GM12873 (cell line): ENCODE results near the gene ADGRG1.

Experiments used
- TF ChIP-seq, protein P1 (sequence below): IDR thresholded peaks from 2 replicates; pipeline ENCODE4 v1.5.1; 2012; ENCODE audit warnings: low read depth, mild to moderate bottlenecking, moderate library complexity, low read length, control low read depth; ENCODE audit not compliant: insufficient read depth; ENCODE audit errors: missing control alignments

Gene ADGRG1

DNA sequence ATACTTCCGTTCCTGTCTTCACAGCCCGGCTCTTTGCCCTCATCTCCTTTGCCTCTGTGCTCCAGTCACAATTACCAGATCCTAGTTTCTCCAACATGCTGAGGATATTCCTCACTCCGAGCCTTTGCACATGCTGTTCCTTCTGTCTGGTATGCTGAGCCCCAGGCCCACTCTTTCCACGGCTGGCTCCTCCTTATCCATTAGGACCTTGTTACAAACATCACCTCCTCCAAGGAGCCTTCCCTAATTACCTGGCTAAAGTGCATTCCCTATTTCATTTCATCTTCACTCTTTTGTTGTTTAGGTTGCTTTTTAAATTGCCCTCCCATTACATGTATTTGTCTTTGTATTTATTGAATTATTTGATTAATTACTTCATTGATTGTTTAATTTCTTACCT, 14.9 kb upstream of the ADGRG1 start:
- TF ChIP-seq, protein P1, sequence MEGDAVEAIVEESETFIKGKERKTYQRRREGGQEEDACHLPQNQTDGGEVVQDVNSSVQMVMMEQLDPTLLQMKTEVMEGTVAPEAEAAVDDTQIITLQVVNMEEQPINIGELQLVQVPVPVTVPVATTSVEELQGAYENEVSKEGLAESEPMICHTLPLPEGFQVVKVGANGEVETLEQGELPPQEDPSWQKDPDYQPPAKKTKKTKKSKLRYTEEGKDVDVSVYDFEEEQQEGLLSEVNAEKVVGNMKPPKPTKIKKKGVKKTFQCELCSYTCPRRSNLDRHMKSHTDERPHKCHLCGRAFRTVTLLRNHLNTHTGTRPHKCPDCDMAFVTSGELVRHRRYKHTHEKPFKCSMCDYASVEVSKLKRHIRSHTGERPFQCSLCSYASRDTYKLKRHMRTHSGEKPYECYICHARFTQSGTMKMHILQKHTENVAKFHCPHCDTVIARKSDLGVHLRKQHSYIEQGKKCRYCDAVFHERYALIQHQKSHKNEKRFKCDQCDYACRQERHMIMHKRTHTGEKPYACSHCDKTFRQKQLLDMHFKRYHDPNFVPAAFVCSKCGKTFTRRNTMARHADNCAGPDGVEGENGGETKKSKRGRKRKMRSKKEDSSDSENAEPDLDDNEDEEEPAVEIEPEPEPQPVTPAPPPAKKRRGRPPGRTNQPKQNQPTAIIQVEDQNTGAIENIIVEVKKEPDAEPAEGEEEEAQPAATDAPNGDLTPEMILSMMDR: no peak

DNA sequence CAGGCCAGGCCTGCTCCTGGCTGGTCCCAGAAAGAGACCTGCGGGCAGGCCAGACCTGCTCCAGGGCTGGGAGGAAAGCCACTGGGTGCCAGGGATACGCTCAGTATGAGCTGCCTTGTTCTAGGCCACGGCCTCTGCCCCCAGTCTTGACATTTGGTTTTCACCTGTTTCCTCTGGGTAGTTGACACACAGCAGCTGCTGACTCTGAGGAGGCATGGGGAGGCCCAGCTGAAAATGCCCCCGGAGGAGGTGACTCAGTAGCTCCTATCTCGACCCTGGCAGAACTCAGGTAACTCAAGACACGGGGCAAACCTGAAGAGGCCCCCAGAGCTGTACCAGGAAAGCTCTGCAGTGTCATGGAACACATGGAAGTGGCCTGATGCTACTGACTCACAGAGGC, 13.9 kb upstream of the ADGRG1 start:
- TF ChIP-seq, protein P1: no peak

DNA sequence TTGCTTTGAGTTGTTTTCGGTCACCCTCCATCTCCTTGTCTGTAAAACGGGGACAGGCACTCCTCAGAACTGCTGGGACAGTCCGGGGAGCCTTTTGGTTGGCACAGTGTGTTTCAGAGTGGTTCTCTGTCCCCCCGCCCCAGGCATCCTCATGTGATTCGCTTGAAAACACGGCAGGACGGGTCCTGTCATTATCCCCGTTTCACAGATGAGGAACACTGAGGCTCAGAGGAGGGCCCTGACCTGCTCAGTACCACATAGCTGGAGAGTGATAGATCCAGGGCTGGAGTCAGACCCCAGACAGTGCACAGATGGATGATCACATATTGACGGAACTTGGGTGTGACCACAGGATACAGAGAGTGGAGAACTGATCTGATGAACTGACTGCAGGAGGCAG, 13.5 kb upstream of the ADGRG1 start:
- TF ChIP-seq, protein P1: no peak

DNA sequence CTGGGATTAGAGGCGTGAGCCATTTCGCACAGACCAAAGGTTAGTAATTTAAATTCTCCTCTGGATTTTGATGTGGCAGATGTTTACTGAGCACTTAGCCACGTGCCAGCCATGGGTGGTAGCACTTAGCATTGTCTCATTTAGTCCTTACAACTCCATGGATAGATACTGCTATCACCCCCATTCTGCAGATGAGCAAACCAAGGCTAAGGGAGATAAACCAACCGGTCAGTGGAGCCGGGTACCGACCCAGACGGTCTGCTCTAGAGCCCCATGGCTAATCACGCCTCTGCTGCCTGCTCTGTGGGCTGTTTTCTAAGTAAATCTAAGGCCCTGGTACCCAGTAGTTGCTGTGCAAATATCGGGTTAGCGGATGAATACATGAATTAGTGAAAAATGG, 12.6 kb upstream of the ADGRG1 start:
- TF ChIP-seq, protein P1: no peak

DNA sequence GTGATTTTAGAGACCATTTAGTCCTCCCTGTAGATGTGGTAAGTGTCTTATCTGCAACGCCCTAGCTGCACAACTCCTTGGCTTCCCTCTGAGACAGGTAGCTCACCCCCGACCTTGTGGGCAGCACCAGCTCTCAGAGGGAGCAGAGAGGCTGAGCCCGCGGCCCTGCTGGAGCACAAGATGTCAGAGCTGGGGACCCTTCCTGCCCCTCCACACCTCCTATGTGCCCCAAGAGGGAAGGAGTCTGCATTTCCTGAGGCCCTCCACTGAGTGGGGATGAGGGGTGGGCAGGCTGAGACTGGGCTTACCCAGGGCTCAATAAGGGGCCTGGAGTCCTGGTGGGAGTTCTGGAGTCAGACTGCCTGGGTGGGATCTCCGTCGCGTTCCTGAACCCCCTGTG, 12.2 kb upstream of the ADGRG1 start:
- TF ChIP-seq, protein P1: no peak

DNA sequence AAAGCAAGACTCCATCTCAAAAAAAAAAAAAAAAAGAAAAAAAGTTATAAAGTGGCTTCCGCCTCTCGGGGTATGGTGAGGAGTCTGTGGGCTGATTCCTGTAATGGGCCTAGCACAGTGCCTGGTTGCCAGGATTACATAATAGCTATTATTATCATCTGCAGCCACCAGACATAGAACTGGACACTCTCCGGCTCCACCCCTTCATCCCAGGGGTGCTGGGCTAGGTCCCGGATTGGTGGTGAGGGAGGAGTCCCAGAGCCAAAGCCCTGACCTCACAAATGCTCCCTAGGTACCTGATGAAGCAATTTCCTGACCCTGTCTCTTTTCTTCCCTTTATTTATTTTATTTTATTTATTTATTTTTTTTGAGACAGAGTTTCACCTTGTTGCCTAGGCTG, 11.6 kb upstream of the ADGRG1 start:
- TF ChIP-seq, protein P1: no peak

DNA sequence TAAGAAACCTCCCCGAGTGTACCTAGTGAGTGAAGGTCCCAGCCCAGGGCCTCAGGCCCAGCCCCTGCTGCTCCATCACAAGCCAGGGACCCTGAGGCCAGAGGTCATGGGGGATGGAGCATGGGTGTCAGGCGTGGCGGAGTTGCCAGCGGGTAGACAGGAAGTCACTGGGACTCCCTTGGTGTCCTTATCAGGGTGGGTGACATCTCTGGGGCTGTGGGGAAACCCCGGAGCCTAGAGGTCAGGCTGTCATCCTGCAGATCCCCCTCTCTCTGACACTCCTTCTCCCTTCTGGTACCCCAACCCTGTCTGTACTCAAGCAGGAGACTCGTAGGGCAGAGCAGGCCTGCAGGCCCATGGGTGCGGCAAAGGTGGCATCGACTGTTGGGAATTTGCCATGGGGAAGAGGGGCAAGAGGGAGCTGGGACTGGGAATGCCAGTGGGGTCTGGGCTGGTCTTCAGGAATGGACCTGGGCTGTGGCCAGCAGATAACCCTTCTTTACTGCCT, 10.8 kb upstream of the ADGRG1 start:
- TF ChIP-seq, protein P1: no peak
